MM.1S (cell line): ENCODE results near the gene ACP6.

Experiments
- DNase-seq: peaks from one replicate; pipeline ENCODE4 v3.0.0-alpha.2; 2015
- H2AFZ ChIP-seq: fragments of 300-600 bp; sonication (generic); 2 replicates; pipeline ENCODE4 v1.6.0; 2016; ENCODE audit warnings: antibody characterized with exemption, low read length
- H3F3A ChIP-seq: fragments of 300-600 bp; sonication (generic); 2 replicates; pipeline ENCODE4 v1.6.1; 2016; ENCODE audit warnings: mild to moderate bottlenecking, antibody characterized with exemption, low read length, moderate library complexity, mixed read lengths; ENCODE audit not compliant: insufficient read depth
- H3K27ac ChIP-seq: fragments of 300-600 bp; sonication (generic); 2 replicates; pipeline ENCODE4 v1.5.1; 2016; ENCODE audit warnings: mild to moderate bottlenecking, low read length
- H3K27me3 ChIP-seq: fragments of 300-600 bp; sonication (generic); replicated peaks from 2 replicates; pipeline ENCODE4 v1.6.0; 2016; ENCODE audit warnings: low read length; ENCODE audit not compliant: insufficient read depth
- H3K36me3 ChIP-seq: fragments of 300-600 bp; sonication (generic); replicated peaks from 2 replicates; pipeline ENCODE4 v1.6.1; 2016; ENCODE audit warnings: mild to moderate bottlenecking, low read length, mixed read lengths; ENCODE audit not compliant: insufficient read depth
- H3K4me1 ChIP-seq: fragments of 300-600 bp; sonication (generic); 2 replicates; pipeline ENCODE4 v1.6.1; 2016; ENCODE audit warnings: low read length, mixed read lengths
- H3K4me2 ChIP-seq: fragments of 300-600 bp; sonication (generic); 2 replicates; pipeline ENCODE4 v1.6.0; 2016; ENCODE audit warnings: low read depth, low read length
- H3K4me3 ChIP-seq: fragments of 300-600 bp; sonication (generic); 2 replicates; pipeline ENCODE4 v1.5.1; 2016; ENCODE audit warnings: low read length, mixed read lengths
- H3K79me2 ChIP-seq: fragments of 300-600 bp; sonication (generic); 2 replicates; pipeline ENCODE4 v1.6.1; 2016; ENCODE audit warnings: mixed run types, low read length, mixed read lengths
- H3K9ac ChIP-seq: fragments of 300-600 bp; sonication (generic); 2 replicates; pipeline ENCODE4 v1.6.1; 2016; ENCODE audit warnings: low read length, mixed read lengths
- H3K9me2 ChIP-seq: fragments of 300-600 bp; sonication (generic); replicated peaks from 2 replicates; pipeline ENCODE4 v1.6.1; 2016; ENCODE audit warnings: mild to moderate bottlenecking, low read length, mixed read lengths; ENCODE audit not compliant: insufficient read depth
- H3K9me3 ChIP-seq: fragments of 300-600 bp; sonication (generic); replicated peaks from 2 replicates; pipeline ENCODE4 v1.6.1; 2016; ENCODE audit warnings: mild to moderate bottlenecking, low read length, mixed read lengths; ENCODE audit not compliant: insufficient read depth
- H4K20me1 ChIP-seq: fragments of 300-600 bp; sonication (generic); 2 replicates; pipeline ENCODE4 v1.6.1; 2016; ENCODE audit warnings: mild to moderate bottlenecking, low read length, moderate library complexity, mixed read lengths; ENCODE audit not compliant: insufficient read depth
- EZH2 ChIP-seq: fragments of 300-600 bp; sonication (generic); optimal IDR thresholded peaks from 2 replicates; pipeline ENCODE3; 2017; ENCODE audit warnings: low read depth, mild to moderate bottlenecking, antibody characterized with exemption, low read length, mixed read lengths
- EZH2phosphoT487 ChIP-seq: fragments of 300-600 bp; sonication (generic); IDR thresholded peaks from 2 replicates; pipeline ENCODE4 v1.6.1; 2018; ENCODE audit warnings: antibody characterized with exemption, low read length
- TF ChIP-seq, protein P1 (sequence below): fragments of 300-600 bp; sonication (generic); IDR thresholded peaks from 2 replicates; pipeline ENCODE4 v1.5.1; 2016; ENCODE audit warnings: antibody characterized with exemption, low read length, mixed read lengths

Gene ACP6

DNA sequence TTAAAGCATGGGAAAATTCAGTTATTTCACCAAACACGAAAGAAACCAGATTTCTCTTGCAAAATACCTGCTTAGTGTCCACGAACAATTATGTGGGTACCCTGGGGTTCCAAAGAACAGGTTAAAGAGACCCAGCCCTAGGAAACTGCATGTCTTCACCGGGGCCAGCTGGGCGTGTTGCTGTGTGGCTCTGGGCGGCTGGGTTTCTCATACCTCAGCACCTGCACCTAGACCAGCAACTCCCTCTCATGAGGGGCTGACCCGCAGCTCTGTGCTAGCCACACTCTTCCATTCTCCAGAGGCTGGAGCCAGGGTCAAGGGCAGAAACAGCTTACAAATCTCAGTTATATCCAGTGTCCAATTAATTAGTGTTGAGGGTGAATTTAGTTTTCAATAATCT lies 40.3 kb downstream of the ACP6 start:
- no peak overlapping the region for H3K4me2 ChIP-seq
- no peak for DNase-seq
- peaks cover 8% of the 10 kb centered on the region; the same call in 1 of the 2 replicates for H3K4me1 ChIP-seq
- H3F3A ChIP-seq = no peaks in the 10 kb centered on the region
- no peaks in the 10 kb centered on the region for H3K27me3 ChIP-seq
- H3K27ac ChIP-seq = no peak overlapping the region
- H3K4me3 ChIP-seq = no peak overlapping the region
- no peaks in the 10 kb centered on the region for H3K9me3 ChIP-seq
- H3K36me3 ChIP-seq = no peaks in the 10 kb centered on the region
- H3K9ac ChIP-seq = no peak overlapping the region
- no peaks in the 10 kb centered on the region for H3K9me2 ChIP-seq
- H4K20me1 ChIP-seq = no peaks in the 10 kb centered on the region
- H3K79me2 ChIP-seq = no peaks in the 10 kb centered on the region
- TF ChIP-seq, protein P1, sequence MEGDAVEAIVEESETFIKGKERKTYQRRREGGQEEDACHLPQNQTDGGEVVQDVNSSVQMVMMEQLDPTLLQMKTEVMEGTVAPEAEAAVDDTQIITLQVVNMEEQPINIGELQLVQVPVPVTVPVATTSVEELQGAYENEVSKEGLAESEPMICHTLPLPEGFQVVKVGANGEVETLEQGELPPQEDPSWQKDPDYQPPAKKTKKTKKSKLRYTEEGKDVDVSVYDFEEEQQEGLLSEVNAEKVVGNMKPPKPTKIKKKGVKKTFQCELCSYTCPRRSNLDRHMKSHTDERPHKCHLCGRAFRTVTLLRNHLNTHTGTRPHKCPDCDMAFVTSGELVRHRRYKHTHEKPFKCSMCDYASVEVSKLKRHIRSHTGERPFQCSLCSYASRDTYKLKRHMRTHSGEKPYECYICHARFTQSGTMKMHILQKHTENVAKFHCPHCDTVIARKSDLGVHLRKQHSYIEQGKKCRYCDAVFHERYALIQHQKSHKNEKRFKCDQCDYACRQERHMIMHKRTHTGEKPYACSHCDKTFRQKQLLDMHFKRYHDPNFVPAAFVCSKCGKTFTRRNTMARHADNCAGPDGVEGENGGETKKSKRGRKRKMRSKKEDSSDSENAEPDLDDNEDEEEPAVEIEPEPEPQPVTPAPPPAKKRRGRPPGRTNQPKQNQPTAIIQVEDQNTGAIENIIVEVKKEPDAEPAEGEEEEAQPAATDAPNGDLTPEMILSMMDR = no peak; the same call in 1 of the 2 replicates
- no peak overlapping the region for H2AFZ ChIP-seq

DNA sequence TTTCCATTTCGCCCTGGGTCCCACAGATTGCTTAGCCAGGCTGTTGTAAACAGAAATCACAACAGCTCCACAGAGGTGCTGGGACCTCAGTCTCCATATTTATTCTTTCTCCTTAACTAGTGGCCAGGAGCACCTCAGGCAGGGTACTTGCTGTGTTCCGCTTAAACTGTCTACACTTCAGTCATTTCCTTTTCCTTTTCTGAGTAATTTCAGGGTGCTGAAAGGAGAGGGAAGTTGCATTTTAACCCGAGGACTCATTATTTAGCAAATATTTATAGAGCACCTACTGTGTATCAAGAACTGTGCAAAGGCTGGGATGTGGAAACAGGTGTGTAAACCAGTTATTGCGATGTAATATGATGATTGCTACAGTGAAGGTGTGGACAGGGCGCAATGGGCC lies 41.9 kb downstream of the ACP6 start:
- no peaks in the 10 kb centered on the region for H3K9me2 ChIP-seq
- TF ChIP-seq EZH2 (no peak), EZH2phosphoT487 (no peak)
- TF ChIP-seq, protein P1 = no peak
- H3K9ac ChIP-seq = no peak overlapping the region
- H3K4me3 ChIP-seq = no peak overlapping the region
- no peak overlapping the region for H2AFZ ChIP-seq
- H3K4me1 ChIP-seq = peaks cover 8% of the 10 kb centered on the region; the same call in 1 of the 2 replicates
- H3K27me3 ChIP-seq = no peaks in the 10 kb centered on the region
- no peak overlapping the region for H3K27ac ChIP-seq
- no peaks in the 10 kb centered on the region for H4K20me1 ChIP-seq
- H3K79me2 ChIP-seq = no peaks in the 10 kb centered on the region
- H3K4me2 ChIP-seq = no peak overlapping the region
- DNase-seq = no peak
- H3K9me3 ChIP-seq = no peaks in the 10 kb centered on the region
- H3F3A ChIP-seq = no peaks in the 10 kb centered on the region
- no peaks in the 10 kb centered on the region for H3K36me3 ChIP-seq

DNA sequence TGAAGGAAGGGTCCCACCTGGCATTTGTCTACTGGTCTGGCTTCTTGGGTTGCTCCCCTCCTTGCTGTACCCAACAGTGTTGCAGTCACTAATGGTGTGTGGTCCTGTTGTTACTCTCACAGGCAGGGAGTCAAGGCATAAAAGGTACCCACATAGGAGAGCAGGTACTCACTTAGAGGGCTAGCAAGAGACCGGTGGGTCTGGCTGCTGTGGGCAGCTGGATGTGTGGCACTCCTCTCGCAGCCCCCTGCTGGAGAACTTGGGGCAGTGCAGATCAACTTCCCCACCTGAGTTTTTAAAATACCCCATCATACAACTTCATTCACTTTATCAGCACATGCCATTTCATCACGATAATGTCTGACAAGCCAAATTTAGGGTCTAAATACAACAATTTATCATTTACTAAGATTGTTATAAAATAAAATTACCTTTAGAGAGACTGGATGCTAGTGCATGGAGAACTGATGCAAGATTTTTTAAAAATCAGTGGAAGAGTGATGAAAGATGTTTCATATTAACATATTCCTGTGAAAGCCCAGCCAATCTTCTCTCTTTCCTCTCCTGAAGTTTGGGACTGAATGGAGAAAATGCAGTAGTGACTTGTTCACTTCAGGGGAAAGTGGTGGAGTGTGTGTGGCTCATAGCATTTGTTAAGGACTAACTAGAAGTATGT lies 42.8 kb downstream of the ACP6 start:
- Histone ChIP-seq H3K4me2 (no peak overlapping the region), H3K79me2 (no peaks in the 10 kb centered on the region), H4K20me1 (no peaks in the 10 kb centered on the region), H3F3A (no peaks in the 10 kb centered on the region), H2AFZ (no peak overlapping the region), H3K4me1 (peaks cover 8% of the 10 kb centered on the region; the same call in 1 of the 2 replicates), H3K9me3 (no peaks in the 10 kb centered on the region), H3K9me2 (no peaks in the 10 kb centered on the region), H3K9ac (no peak overlapping the region), H3K27ac (no peak overlapping the region), H3K4me3 (no peak overlapping the region), H3K36me3 (no peaks in the 10 kb centered on the region), H3K27me3 (no peaks in the 10 kb centered on the region)
- peak; percentile 58 for DNase-seq
- TF ChIP-seq EZH2 (no peak), EZH2phosphoT487 (no peak)
- TF ChIP-seq, protein P1 = peak; percentile 98
